Measurements from ENCODE around the gene STAB1. TPM values are rescaled to one million over a fixed set of nuclear protein-coding genes. Genes with fewer than 3 reads are reported as not detected.

STAB1 gene
- total RNA-seq, 4 donors from 2014 or later, result 101 to 127 (median 118) TPM

DNA sequence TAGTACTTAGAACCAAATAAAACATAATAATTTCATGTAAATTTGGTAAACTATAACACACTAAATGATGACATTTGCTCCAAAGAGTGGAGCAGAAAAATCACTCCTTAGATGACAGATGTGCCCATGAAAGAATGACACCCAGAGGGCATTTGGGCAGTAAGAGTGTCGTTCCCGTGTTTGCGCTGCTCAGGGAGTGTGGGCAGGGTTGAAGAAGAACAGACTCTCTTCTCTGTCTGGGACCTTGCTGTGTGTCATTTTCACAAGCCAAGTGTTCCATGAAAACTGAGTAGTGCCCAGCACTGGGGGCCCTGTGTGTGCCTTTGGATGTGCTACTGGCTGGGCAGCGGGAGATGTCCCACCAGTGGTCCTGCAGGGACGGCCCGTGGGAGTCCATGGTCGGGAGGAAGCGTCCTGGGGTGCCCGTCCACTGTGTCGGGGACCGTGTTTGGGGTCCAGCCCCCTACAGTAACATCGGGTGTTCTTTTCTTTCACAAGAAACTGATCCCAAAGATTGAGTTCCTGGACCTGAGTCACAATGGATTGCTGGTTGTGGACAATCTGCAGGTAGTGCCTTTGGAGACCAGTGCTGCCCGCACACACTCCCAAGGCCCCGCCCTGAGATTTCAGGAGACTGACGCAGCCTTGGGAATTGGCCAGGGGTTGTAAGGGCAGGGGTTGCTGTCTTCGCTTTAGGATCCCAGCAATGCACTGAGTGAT, 17.9 kb upstream of the STAB1 start:
- TF ChIP-seq, protein P1, sequence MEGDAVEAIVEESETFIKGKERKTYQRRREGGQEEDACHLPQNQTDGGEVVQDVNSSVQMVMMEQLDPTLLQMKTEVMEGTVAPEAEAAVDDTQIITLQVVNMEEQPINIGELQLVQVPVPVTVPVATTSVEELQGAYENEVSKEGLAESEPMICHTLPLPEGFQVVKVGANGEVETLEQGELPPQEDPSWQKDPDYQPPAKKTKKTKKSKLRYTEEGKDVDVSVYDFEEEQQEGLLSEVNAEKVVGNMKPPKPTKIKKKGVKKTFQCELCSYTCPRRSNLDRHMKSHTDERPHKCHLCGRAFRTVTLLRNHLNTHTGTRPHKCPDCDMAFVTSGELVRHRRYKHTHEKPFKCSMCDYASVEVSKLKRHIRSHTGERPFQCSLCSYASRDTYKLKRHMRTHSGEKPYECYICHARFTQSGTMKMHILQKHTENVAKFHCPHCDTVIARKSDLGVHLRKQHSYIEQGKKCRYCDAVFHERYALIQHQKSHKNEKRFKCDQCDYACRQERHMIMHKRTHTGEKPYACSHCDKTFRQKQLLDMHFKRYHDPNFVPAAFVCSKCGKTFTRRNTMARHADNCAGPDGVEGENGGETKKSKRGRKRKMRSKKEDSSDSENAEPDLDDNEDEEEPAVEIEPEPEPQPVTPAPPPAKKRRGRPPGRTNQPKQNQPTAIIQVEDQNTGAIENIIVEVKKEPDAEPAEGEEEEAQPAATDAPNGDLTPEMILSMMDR (IDR thresholded peaks at IDR 0.05), result no peak
- TF ChIP-seq POLR2A (IDR thresholded peaks at IDR 0.05; ENCODE audit: low read depth) (no peak), EP300 (IDR thresholded peaks at IDR 0.05) (no peak), POLR2AphosphoS5 (IDR thresholded peaks at IDR 0.05) (no peak)
- Histone ChIP-seq H3K9me3 (no peaks in the 10 kb centered on the region), H3K36me3 (peaks cover 81 to 100% (median 99%) of the 10 kb centered on the region in 4 donors), H3K4me3 (no peak overlapping the region), H3K27ac (replicated peaks in 1 of 4) (no peak overlapping the region), H3K4me1 (peaks cover 4 to 15% (median 8%) of the 10 kb centered on the region in 4 donors), H3K27me3 (no peaks in the 10 kb centered on the region)
- no peak for DNase-seq (ENCODE audit: extremely low spot score)
- intact Hi-C loops (cut with DNase I), result loop anchor here (10.0 kb wide), 1 partner anchor 208 kb away; the partner anchor contains the start of genes GNL3 and PBRM1
- WGBS, result 87% methylated on average over 16 of the region's 16 CpGs

DNA sequence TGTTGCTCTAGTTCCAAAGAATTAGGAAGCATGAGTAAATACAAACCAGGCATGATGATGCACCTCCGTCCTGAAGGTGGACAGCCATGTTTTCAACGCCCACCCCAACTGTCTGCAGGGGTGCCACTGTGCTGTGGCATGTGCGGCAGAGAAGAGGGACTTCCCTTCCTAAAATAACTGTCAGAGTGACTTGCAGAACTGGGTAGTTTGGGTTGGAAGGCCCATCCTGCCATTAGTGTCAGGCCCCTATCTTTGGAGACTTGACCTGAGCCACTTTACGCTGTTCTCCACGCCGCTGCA, 17.4 kb upstream of the STAB1 start:
- intact Hi-C loops (cut with DNase I), result loop anchor here (10.0 kb wide), 1 partner anchor 207 kb away; the partner anchor contains the start of genes GNL3 and PBRM1
- Histone ChIP-seq H3K27me3 (no peaks in the 10 kb centered on the region), H3K4me1 (peaks cover 2 to 18% (median 6%) of the 10 kb centered on the region in 4 donors)

DNA sequence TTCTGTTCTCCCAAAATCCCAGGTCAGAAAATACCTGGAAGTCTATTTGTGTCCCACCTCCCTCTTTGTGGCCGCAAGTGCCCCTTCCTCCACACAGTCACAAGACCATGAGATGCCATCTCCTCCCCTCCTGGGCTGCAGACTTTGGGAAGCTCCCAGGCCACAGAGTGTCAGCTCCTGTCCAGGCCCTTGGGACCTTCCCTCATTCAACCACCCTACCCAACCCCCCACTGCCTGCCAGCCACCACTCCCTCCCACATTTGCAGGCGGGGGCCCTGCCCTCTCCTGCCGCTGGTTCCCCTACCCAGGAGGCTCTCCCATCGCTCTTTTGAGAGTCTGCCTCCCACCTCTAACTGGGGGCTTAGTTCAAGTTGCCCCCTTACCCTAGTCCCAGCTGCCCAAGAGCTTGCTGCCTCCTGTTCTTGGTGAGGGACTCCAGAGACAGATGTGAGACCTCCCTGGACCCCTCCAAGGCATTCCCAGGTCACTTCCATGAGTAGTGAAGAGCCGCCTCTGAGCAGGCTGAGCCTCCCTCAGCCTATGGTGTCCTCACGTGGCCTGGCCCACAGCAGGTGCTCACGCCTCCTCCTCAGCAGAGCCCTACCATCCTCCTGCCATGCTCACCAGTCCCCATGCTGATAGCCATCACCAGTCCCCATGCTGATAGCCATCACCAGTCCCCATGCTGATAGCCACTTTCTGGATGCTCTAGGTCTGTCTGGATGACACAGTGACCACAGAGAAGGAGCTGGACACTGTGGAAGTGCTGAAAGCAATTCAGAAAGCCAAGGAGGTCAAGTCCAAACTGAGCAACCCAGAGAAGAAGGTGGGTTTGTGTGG, 15.9 kb upstream of the STAB1 start:
- peak overlapping the region in 3 of 4 donors; percentile 0 to 30 (median 17) for H3K27ac ChIP-seq (replicated peaks in 1 of 4)
- no peaks in the 10 kb centered on the region for H3K9me3 ChIP-seq
- 98% methylated on average over 7 of the region's 7 CpGs for WGBS
- no peak overlapping the region for H3K4me3 ChIP-seq
- peaks cover 67 to 98% (median 86%) of the 10 kb centered on the region in 4 donors for H3K36me3 ChIP-seq
- H3K27me3 ChIP-seq, result no peaks in the 10 kb centered on the region
- intact Hi-C loops (cut with DNase I), result loop anchor here (10.0 kb wide), 1 partner anchor 206 kb away; the partner anchor contains the start of genes GNL3 and PBRM1
- TF ChIP-seq POLR2A (IDR thresholded peaks at IDR 0.05; ENCODE audit: low read depth) (no peak), POLR2AphosphoS5 (IDR thresholded peaks at IDR 0.05) (no peak), EP300 (IDR thresholded peaks at IDR 0.05) (no peak)
- TF ChIP-seq, protein P1 (IDR thresholded peaks at IDR 0.05), result no peak
- DNase-seq (ENCODE audit: extremely low spot score), result no peak
- H3K4me1 ChIP-seq, result peaks cover 14 to 33% (median 19%) of the 10 kb centered on the region in 4 donors

More for the DNA sequence above, 17.4 kb upstream of the STAB1 start:
- H3K27ac ChIP-seq (replicated peaks in 1 of 4), result no peak overlapping the region
- TF ChIP-seq, protein P1 (IDR thresholded peaks at IDR 0.05), result no peak
- TF ChIP-seq EP300 (IDR thresholded peaks at IDR 0.05) (no peak), POLR2A (IDR thresholded peaks at IDR 0.05; ENCODE audit: low read depth) (no peak), POLR2AphosphoS5 (IDR thresholded peaks at IDR 0.05) (no peak)
- H3K4me3 ChIP-seq, result no peak overlapping the region
- no peak for DNase-seq (ENCODE audit: extremely low spot score)
- no peaks in the 10 kb centered on the region for H3K9me3 ChIP-seq
- 88% methylated on average over 6 of the region's 6 CpGs for WGBS
- H3K36me3 ChIP-seq, result peaks cover 76 to 100% (median 98%) of the 10 kb centered on the region in 4 donors

DNA sequence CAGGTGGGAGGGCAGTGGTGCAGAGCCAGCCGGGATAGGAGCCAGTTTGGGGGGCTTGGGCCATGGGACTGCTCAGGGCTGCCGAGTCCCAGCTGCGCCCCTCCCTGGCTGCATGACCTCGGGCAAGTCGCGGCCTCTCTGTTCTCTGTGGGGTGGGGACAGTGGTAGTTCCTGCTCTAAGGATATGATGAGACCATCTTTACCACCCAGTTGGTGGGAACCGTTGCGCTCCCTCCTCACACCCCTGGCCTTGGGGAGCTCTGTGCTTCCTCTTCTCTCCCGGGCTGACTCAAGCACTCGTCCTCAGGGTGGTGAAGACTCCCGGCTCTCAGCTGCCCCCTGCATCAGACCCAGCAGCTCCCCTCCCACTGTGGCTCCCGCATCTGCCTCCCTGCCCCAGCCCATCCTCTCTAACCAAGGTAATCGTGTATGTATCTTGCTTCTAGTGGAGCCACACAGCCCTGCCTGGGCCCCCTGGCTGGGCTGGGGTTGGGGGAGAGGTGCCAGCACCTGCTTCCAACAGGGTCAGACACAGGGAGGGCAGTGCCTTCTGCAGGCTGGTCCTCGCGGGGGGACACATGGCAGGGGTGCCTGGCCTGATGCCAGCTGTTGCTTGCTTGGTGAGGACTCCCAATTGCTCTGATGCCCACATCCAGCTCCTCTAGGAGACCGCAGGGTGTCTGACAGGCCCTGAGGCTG, 15.1 kb upstream of the STAB1 start:
- TF ChIP-seq POLR2AphosphoS5 (IDR thresholded peaks at IDR 0.05), result no peak
- TF ChIP-seq, protein P1 (IDR thresholded peaks at IDR 0.05), result no peak
- TF ChIP-seq POLR2A (IDR thresholded peaks at IDR 0.05; ENCODE audit: low read depth), result no peak
- TF ChIP-seq EP300 (IDR thresholded peaks at IDR 0.05), result no peak
- peak overlapping the region; percentile 0 to 58 (median 24) for H3K27ac ChIP-seq (replicated peaks in 1 of 4)
- H3K4me3 ChIP-seq, result peak overlapping the region in 1 of 4 donors; percentile 7
- H3K27me3 ChIP-seq, result no peaks in the 10 kb centered on the region
- peaks cover 22 to 41% (median 27%) of the 10 kb centered on the region in 4 donors for H3K4me1 ChIP-seq
- 86% methylated on average over 7 of the region's 16 CpGs for WGBS
- intact Hi-C loops (cut with DNase I), result loop anchor here (10.0 kb wide), 1 partner anchor 205 kb away; the partner anchor contains the start of genes GNL3 and PBRM1
- DNase-seq (ENCODE audit: extremely low spot score), result no peak
- H3K36me3 ChIP-seq, result peaks cover 62 to 97% (median 80%) of the 10 kb centered on the region in 4 donors
- no peaks in the 10 kb centered on the region for H3K9me3 ChIP-seq
